Testis (tissue), 3 donors: ENCODE results near the gene KCTD17. TPM values are rescaled to one million over a fixed set of nuclear protein-coding genes. Genes with fewer than 3 reads are reported as not detected.
A peak's percentile ranks its signal among the peaks of the same experiment; 100 is the strongest.

ENCODE experiments used
- DNase-seq: peaks from one replicate; pipeline ENCODE4 v3.0.0-alpha.2; 2019
- H3K27ac ChIP-seq, 2 donors: fragments of 200-600 bp; sonication (generic); one replicate each; pipeline ENCODE4 v1.5.1; 2019
- H3K27me3 ChIP-seq: fragments of 200-600 bp; sonication (generic); one replicate; pipeline ENCODE4 v1.5.1; 2019
- H3K36me3 ChIP-seq: fragments of 200-600 bp; sonication (generic); one replicate; pipeline ENCODE4 v1.5.1; 2017; ENCODE audit warnings: low read depth; ENCODE audit errors: missing control alignments
- H3K4me1 ChIP-seq: fragments of 200-600 bp; sonication (generic); one replicate; pipeline ENCODE4 v1.5.1; 2019
- H3K4me3 ChIP-seq, 2 donors: fragments of 200-600 bp; sonication (generic); one replicate each; pipeline ENCODE4 v1.5.1; 2017 to 2019
- H3K9me3 ChIP-seq: fragments of 200-600 bp; sonication (generic); one replicate; pipeline ENCODE4 v1.5.1; 2017
- CTCF ChIP-seq, 3 experiments: fragments of 450-650 bp in 2 of 3; fragments of 200-600 bp in 1 of 3; sonication (generic) in 1 of 3; IDR thresholded peaks; one replicate each; pipeline ENCODE4 v1.5.1; 2016 to 2019; ENCODE audit warnings: antibody characterized with exemption in 3 of 3, mild to moderate bottlenecking in 2 of 3, moderate library complexity in 1 of 3
- POLR2A ChIP-seq: fragments of 450-650 bp; IDR thresholded peaks from one replicate; pipeline ENCODE4 v1.6.1; 2017; ENCODE audit warnings: antibody characterized with exemption, mild to moderate bottlenecking, moderate library complexity
- WGBS, 2 donors: methylation state at CpG; one replicate each; pipeline ENCODE4 v1.1.5; 2018; 5-methylcytosine and 5-hydroxymethylcytosine counted together
- intact Hi-C: fragments of 100-400 bp; cut with DNase I; formaldehyde crosslinking; loops from one replicate; pipeline ENCODE4 v1.15.1; 2023; ENCODE audit warnings: low total_unique reads
- polyA plus RNA-seq: library from polyadenylated mRNA; stranded (reverse); fragments of 350-450 nt; fragmentation: Illumina TruSeq; extraction: RNeasy Lipid Tissue Mini Kit (QIAGEN cat#74804); gene quantifications from one replicate; pipeline ENCODE4 v1.2.3, GENCODE V29; 2014; ENCODE audit warnings: low read depth, low replicate concordance; ENCODE audit not compliant: insufficient read depth
- total RNA-seq, 2 donors: library from RNA; depleted of rRNA; stranded (reverse); fragments of >200 nt; gene quantifications; one replicate each; pipeline ENCODE4 v1.2.3, GENCODE V29; 2016

Gene KCTD17
- total and polyA plus RNA-seq, 3 donors from 2014 or later, result 39.1 to 99.1 (median 57.0) TPM

GRCh38 chr22:37065961-37066360, 14.4 kb downstream of the KCTD17 start:
- H3K36me3 ChIP-seq, result no peaks in the 10 kb centered on the region
- no peak overlapping the region for H3K4me3 ChIP-seq
- WGBS, 2 donors, result 73 to 88% methylated on average over 2 to 9 of the region's 9 CpGs
- no peak for DNase-seq
- H3K9me3 ChIP-seq, result no peaks in the 10 kb centered on the region
- TF ChIP-seq CTCF (IDR thresholded peaks at IDR 0.05) (no peak), POLR2A (no peak)
- intact Hi-C loops, result no loop called here
- H3K27me3 ChIP-seq, result no peaks in the 10 kb centered on the region
- no peaks in the 10 kb centered on the region for H3K4me1 ChIP-seq
- no peak overlapping the region for H3K27ac ChIP-seq

DNA sequence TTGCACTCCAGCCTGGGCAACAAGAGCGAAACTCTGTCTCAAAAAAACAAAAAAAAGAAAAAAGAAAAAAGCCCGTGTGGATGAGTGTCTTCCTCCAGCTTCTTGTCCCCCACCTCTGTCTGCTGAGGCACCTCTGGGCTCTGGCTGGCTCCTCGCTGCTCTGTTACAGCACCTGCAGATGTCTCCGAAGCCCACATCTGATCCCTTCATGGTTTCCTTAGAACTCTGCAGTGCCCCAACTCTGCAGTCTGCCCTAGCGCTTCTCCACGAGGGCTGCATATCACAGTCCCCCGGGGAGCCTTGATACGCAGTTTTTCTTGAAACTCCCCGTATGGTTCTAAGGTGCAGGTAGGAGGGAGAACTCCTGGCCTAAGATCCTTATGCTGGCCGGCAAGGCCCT, 15.9 kb downstream of the KCTD17 start:
- Histone ChIP-seq H3K36me3 (no peaks in the 10 kb centered on the region), H3K9me3 (no peaks in the 10 kb centered on the region), H3K4me3 (no peak overlapping the region), H3K27me3 (no peaks in the 10 kb centered on the region), H3K4me1 (no peaks in the 10 kb centered on the region), H3K27ac (no peak overlapping the region)
- 77 to 81% methylated on average over 10 of the region's 10 CpGs for WGBS, 2 donors
- no peak for DNase-seq
- intact Hi-C loops, result no loop called here
- TF ChIP-seq POLR2A (no peak), CTCF (IDR thresholded peaks at IDR 0.05) (no peak)

DNA sequence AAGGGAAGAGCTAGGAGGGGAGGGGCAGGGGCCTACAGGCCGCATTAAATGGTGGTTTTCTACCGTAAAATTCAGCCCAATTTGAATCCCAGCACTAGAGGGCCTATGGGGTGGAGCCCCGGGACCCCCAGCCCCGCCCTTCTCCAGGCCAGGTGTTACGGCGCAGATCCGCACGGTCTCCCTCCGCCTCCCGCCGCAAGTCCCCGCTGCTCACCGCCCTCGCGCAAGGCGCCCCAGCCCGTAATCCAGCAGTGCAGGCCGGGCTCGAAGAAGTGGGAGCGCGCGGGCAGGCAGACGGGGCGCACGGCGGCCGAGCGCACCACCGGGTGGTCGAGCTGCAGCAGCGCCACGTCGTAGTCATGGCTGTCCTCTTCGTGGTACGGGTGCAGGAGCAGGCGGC, 17.3 kb downstream of the KCTD17 start:
- Histone ChIP-seq H3K36me3 (no peaks in the 10 kb centered on the region), H3K27me3 (no peaks in the 10 kb centered on the region), H3K27ac (no peak overlapping the region), H3K4me3 (peak overlapping the region in 1 of 2 donors; percentile 39), H3K9me3 (no peaks in the 10 kb centered on the region), H3K4me1 (no peaks in the 10 kb centered on the region)
- peak; percentile 23 for DNase-seq
- TF ChIP-seq CTCF (IDR thresholded peaks at IDR 0.05) (no peak), POLR2A (no peak)
- intact Hi-C loops, result no loop called here
- 3% methylated on average over 18 of the region's 36 CpGs; no CpG with 5 or more reads in 1 of the 2 donors for WGBS, 2 donors

GRCh38 chr22:37069319-37069718, 17.8 kb downstream of the KCTD17 start:
- no peak for DNase-seq
- no peaks in the 10 kb centered on the region for H3K9me3 ChIP-seq
- TF ChIP-seq POLR2A (no peak), CTCF (IDR thresholded peaks at IDR 0.05) (no peak)
- 14 to 19% methylated on average over 3 to 11 of the region's 11 CpGs for WGBS, 2 donors
- no peaks in the 10 kb centered on the region for H3K36me3 ChIP-seq
- H3K27me3 ChIP-seq, result no peaks in the 10 kb centered on the region
- no peaks in the 10 kb centered on the region for H3K4me1 ChIP-seq
- H3K27ac ChIP-seq, result no peak overlapping the region
- H3K4me3 ChIP-seq, result peak overlapping the region in 1 of 2 donors; percentile 39
- intact Hi-C loops, result no loop called here

- DNase-seq, result no peak
- H3K27ac ChIP-seq, result no peak overlapping the region
- H3K9me3 ChIP-seq, result no peaks in the 10 kb centered on the region
- H3K4me3 ChIP-seq, result no peak overlapping the region
- H3K27me3 ChIP-seq, result no peaks in the 10 kb centered on the region
- WGBS, 2 donors, result 41 to 70% methylated on average over 9 of the region's 9 CpGs
- H3K4me1 ChIP-seq, result no peaks in the 10 kb centered on the region
- no peaks in the 10 kb centered on the region for H3K36me3 ChIP-seq
- intact Hi-C loops, result no loop called here
- TF ChIP-seq POLR2A (no peak), CTCF (IDR thresholded peaks at IDR 0.05) (no peak)
These were observed 18.2 kb downstream of the KCTD17 start for GRCh38 chr22:37069719-37070118.
